K562 (cell line): ENCODE results near the gene CACNG7. TPM values are rescaled to one million over a fixed set of nuclear protein-coding genes. Genes with fewer than 3 reads are reported as not detected.

ENCODE experiments used
- ATAC-seq: fragments of 200-7000 bp; cut with Tn5 transposase; 3 replicates; pipeline ENCODE4 v1.9.1; 2020; ENCODE audit warnings: moderate library complexity
- BruUV-seq: library from RNA; stranded (reverse); fragments of 400-500 nt; replicated peaks from 2 replicates; lab custom pipeline; 2021; lab: Mats Ljungman, UMichigan
- CTCF ChIA-PET: fragments of 300-600 bp; formaldehyde crosslinking; extraction: SDS; loops from one replicate; lab custom pipeline; 2021; ENCODE audit warnings: low intra/inter-chr PET ratio; lab: Yijun Ruan, JAX
- POLR2A ChIA-PET: fragments of 300-600, 350-650 bp; sonication (Branson Sonifier 250); formaldehyde crosslinking; extraction: SDS; loops from one replicate; lab custom pipeline; 2021; ENCODE audit warnings: antibody characterized with exemption, inconsistent platforms; lab: Yijun Ruan, JAX
- DNase-seq, 4 experiments: peaks; one replicate each; pipeline versions ENCODE4 v3.0.0 to v3.0.0-alpha.2; 2011 to 2018; ENCODE audit warnings: low spot score in 3 of 4, mixed read lengths in 3 of 4; ENCODE audit errors: extremely low read depth in 1 of 4
- FAIRE-seq: peaks from 2 replicates; lab custom pipeline; 2011; peaks lifted over from hg19 to GRCh38; lab: Jason Lieb, UNC
- H2AFZ ChIP-seq: 2 replicates; pipeline ENCODE4 v1.6.0; 2011; ENCODE audit warnings: low read depth, low read length, control low read depth, inconsistent platforms
- H3K27ac ChIP-seq: fragments of 200-600 bp; 3 replicates; pipeline ENCODE4 v1.8.0; 2011; ENCODE audit warnings: low read depth, mild to moderate bottlenecking, control low read depth, inconsistent platforms, low read length, moderate library complexity, mixed read lengths; ENCODE audit errors: extremely low read depth
- H3K27me3 ChIP-seq, 2 experiments: fragments of 300-600 bp in 1 of 2; 2 replicates in 1 of 2; 3 replicates in 1 of 2; pipeline versions ENCODE4 v1.6.0 to v1.8.0; 2011; ENCODE audit warnings: inconsistent platforms in 2 of 2, low read length in 2 of 2, mild to moderate bottlenecking in 1 of 2, mixed read lengths in 1 of 2, moderate library complexity in 1 of 2; ENCODE audit not compliant: control insufficient read depth in 2 of 2, insufficient read depth in 2 of 2
- H3K36me3 ChIP-seq: fragments of 300-600 bp; 3 replicates; pipeline ENCODE4 v1.8.0; 2011; ENCODE audit warnings: mild to moderate bottlenecking, low read length, inconsistent platforms; ENCODE audit not compliant: control insufficient read depth, insufficient read depth
- H3K4me1 ChIP-seq, 2 experiments: fragments of 200-600 bp in 1 of 2; replicated peaks in 1 of 2; 2 replicates in 1 of 2; 3 replicates in 1 of 2; pipeline versions ENCODE4 v1.5.1 to v1.8.0; 2011; ENCODE audit warnings: inconsistent platforms in 2 of 2, low read length in 2 of 2, mild to moderate bottlenecking in 1 of 2, mixed read lengths in 1 of 2, moderate library complexity in 1 of 2; ENCODE audit not compliant: control insufficient read depth in 2 of 2, insufficient read depth in 2 of 2
- H3K4me2 ChIP-seq: 2 replicates; pipeline ENCODE4 v1.6.1; 2011; ENCODE audit warnings: low read length, control low read depth, inconsistent platforms, mixed read lengths; ENCODE audit not compliant: insufficient read depth
- H3K4me3 ChIP-seq: fragments of 200-600 bp; sonication (generic), shearing (Covaris generic); 2 replicates; pipeline ENCODE4 v1.5.1; 2016; ENCODE audit warnings: control low read depth, inconsistent platforms
- H3K79me2 ChIP-seq: fragments of 200-600 bp; 3 replicates; pipeline ENCODE4 v1.8.0; 2011; ENCODE audit warnings: low read length, inconsistent platforms; ENCODE audit not compliant: control insufficient read depth, insufficient read depth
- H3K9ac ChIP-seq, 2 experiments: 2 replicates each; pipeline versions ENCODE4 v1.6.0 to v1.6.1; 2011; ENCODE audit warnings: low read depth in 2 of 2, low read length in 2 of 2, control low read depth in 1 of 2, inconsistent platforms in 1 of 2, mild to moderate bottlenecking in 1 of 2, mixed read lengths in 1 of 2; ENCODE audit not compliant: insufficient read depth in 1 of 2
- H3K9me1 ChIP-seq: one replicate; pipeline ENCODE4 v1.6.0; 2011; ENCODE audit warnings: inconsistent platforms, mild to moderate bottlenecking, low read length, moderate library complexity; ENCODE audit not compliant: control insufficient read depth, insufficient read depth
- H3K9me3 ChIP-seq: replicated peaks from 2 replicates; pipeline ENCODE4 v1.5.1; 2011; ENCODE audit warnings: low read depth, low read length, inconsistent platforms; ENCODE audit not compliant: control insufficient read depth, insufficient read depth
- H4K20me1 ChIP-seq: replicated peaks from 2 replicates; pipeline ENCODE4 v1.6.1; 2011; ENCODE audit warnings: low read length, inconsistent platforms, mixed read lengths; ENCODE audit not compliant: control insufficient read depth, insufficient read depth
- CHD4 ChIP-seq: fragments of 200-600 bp; sonication (generic); IDR thresholded peaks from 3 replicates; pipeline ENCODE4 v1.6.1; 2012; ENCODE audit warnings: low read depth, mild to moderate bottlenecking, mixed read lengths, low read length, inconsistent platforms; ENCODE audit not compliant: insufficient read depth, insufficient replicate concordance, poor library complexity, severe bottlenecking
- EGR1 ChIP-seq: fragments of 450-650 bp; conservative IDR thresholded peaks from 2 replicates; pipeline ENCODE4 v1.6.1; 2017; ENCODE audit warnings: mild to moderate bottlenecking
- ETV5 ChIP-seq: sonication (generic); formaldehyde crosslinking; IDR thresholded peaks from 2 replicates; pipeline ENCODE4 v1.4.0; 2020; ENCODE audit warnings: low read depth, mild to moderate bottlenecking, missing genetic modification reagents
- HBP1 ChIP-seq: fragments of 450-650 bp; formaldehyde crosslinking; IDR thresholded peaks from 2 replicates; pipeline ENCODE4 v1.4.0; 2022; ENCODE audit warnings: missing genetic modification characterization
- KLF6 ChIP-seq: fragments of 250-450 bp; sonication (Bioruptor Pico); IDR thresholded peaks from 2 replicates; pipeline ENCODE4 v1.4.0; 2020; ENCODE audit warnings: mild to moderate bottlenecking, moderate library complexity, borderline replicate concordance
- POLR2AphosphoS5 ChIP-seq: IDR thresholded peaks from 2 replicates; pipeline ENCODE4 v1.6.1; 2011; ENCODE audit warnings: mild to moderate bottlenecking, low read depth, low read length, moderate library complexity; ENCODE audit not compliant: control insufficient read depth, insufficient read depth
- RFX1 ChIP-seq: fragments of 450-650 bp; IDR thresholded peaks from 2 replicates; pipeline ENCODE4 v1.6.1; 2016; ENCODE audit warnings: mild to moderate bottlenecking, moderate library complexity
- ZNF511 ChIP-seq: sonication (generic); formaldehyde crosslinking; IDR thresholded peaks from 2 replicates; pipeline ENCODE4 v1.8.0; 2022; ENCODE audit warnings: mild to moderate bottlenecking, missing genetic modification reagents
- WGBS: fragments of 100-300 bp; shearing (Covaris generic); methylation state at CpG from one replicate; pipeline ENCODE4 v1.1.6; 2016; ENCODE audit warnings: low coverage, mixed read lengths; ENCODE audit not compliant: insufficient coverage; ENCODE audit errors: missing lambda C conversion rate; 5-methylcytosine and 5-hydroxymethylcytosine counted together
- in situ Hi-C: fragments of 300-500 bp; cut with MboI; formaldehyde crosslinking; loops from 4 replicates; pipeline ENCODE4 v1.15.0; 2018; ENCODE audit warnings: inconsistent platforms, mixed read lengths
- intact Hi-C: fragments of 100-400 bp; cut with micrococcal nuclease; formaldehyde crosslinking; loops from 2 replicates; pipeline ENCODE4 v1.14.2; 2022
- polyA plus RNA-seq, 8 experiments: library from polyadenylated mRNA; depleted of rRNA in 4 of 8; stranded (reverse) in 5 of 8; unstranded in 3 of 8; fragments of >200 nt; fragmentation: Nextera tagmentation in 2 of 8; fragmentation: Illumina TruSeq in 1 of 8; extraction: Ambion mirVana in 2 of 8; extraction: Trizol in 1 of 8; gene quantifications; 2 replicates each; pipeline versions ENCODE4 v1.2.1 to v1.2.3, GENCODE V29; 2011 to 2014; ENCODE audit warnings: inconsistent platforms in 1 of 8, missing spikeins in 1 of 8
- total RNA-seq, 7 experiments: library from RNA; depleted of rRNA in 6 of 7; stranded (reverse); fragments of >200 nt in 6 of 7; fragmentation: Illumina TruSeq in 2 of 7; extraction: Trizol in 2 of 7; gene quantifications; 2 replicates each; pipeline versions ENCODE4 v1.2.1 to v1.2.3, GENCODE V29; 2011 to 2021; ENCODE audit warnings: low replicate concordance in 1 of 7

The CACNG7 gene
- total and polyA plus RNA-seq, 9 of the 15 experiments (the other 6 are each of a cell fraction or from before 2014, with no cell fraction given): not detected

- Histone ChIP-seq H3K79me2 (no peaks in the 10 kb centered on the region), H3K4me1 (peaks cover 0 to 7% of the 10 kb centered on the region in 2 experiments; a peak in 2 of 5 replicates), H3K9ac (no peak overlapping the region), H3K27ac (no peak overlapping the region), H4K20me1 (no peaks in the 10 kb centered on the region; the same call in 1 of the 2 replicates), H3K36me3 (no peaks in the 10 kb centered on the region), H2AFZ (no peak overlapping the region), H3K4me2 (no peak overlapping the region), H3K4me3 (no peak overlapping the region), H3K27me3 (peaks cover 9 to 33% of the 10 kb centered on the region in 2 experiments), H3K9me3 (no peaks in the 10 kb centered on the region), H3K9me1 (no peaks in the 10 kb centered on the region)
- in situ Hi-C loops: no loop called here
- ATAC-seq (no peak), FAIRE-seq (no peak), DNase-seq (no peak)
- intact Hi-C loops: no loop called here
- no TSS peak for BruUV-seq
- ChIA-PET POLR2A (no interaction called here), CTCF (no interaction called here)
- WGBS: 9% methylated on average over 5 of the region's 6 CpGs
- TF ChIP-seq ZNF511 (CRISPR knock-in tag): no peak
- TF ChIP-seq EGR1: no peak
Measured at GRCh38 chr19:53985863-53986262, 76.8 kb downstream of the CACNG7 start.

- no peak for TF ChIP-seq CHD4
- TF ChIP-seq KLF6: no peak
- no peak for TF ChIP-seq HBP1 (CRISPR knock-in tag)
- no peak for TF ChIP-seq POLR2AphosphoS5
- TF ChIP-seq ETV5 (CRISPR knock-in tag): no peak
- no peak for TF ChIP-seq RFX1
- ATAC-seq (no peak), DNase-seq (no peak), FAIRE-seq (no peak)
- H3K27me3 ChIP-seq: peaks cover 13 to 50% of the 10 kb centered on the region in 2 experiments
- in situ Hi-C loops: no loop called here
- no peaks in the 10 kb centered on the region for H3K9me3 ChIP-seq
- intact Hi-C loops: no loop called here
- H3K79me2 ChIP-seq: no peaks in the 10 kb centered on the region
- no peak overlapping the region for H3K4me2 ChIP-seq
- H2AFZ ChIP-seq: no peak overlapping the region
- BruUV-seq: no TSS peak
- H3K27ac ChIP-seq: no peak overlapping the region
- no peak overlapping the region for H3K4me3 ChIP-seq
- H3K9me1 ChIP-seq: no peaks in the 10 kb centered on the region
- CTCF ChIA-PET: no interaction called here
- peaks cover 0 to 8% of the 10 kb centered on the region in 2 experiments; a peak in 2 of 5 replicates for H3K4me1 ChIP-seq
- POLR2A ChIA-PET: interaction anchor here (0.6 kb wide), 1 partner anchor 11 kb away, joined by 4 read pairs; no protein-coding TSS in a partner anchor
- no peak overlapping the region for H3K9ac ChIP-seq
- H3K36me3 ChIP-seq: no peaks in the 10 kb centered on the region
- WGBS: 3% methylated on average over 6 of the region's 6 CpGs
- no peaks in the 10 kb centered on the region; the same call in 1 of the 2 replicates for H4K20me1 ChIP-seq
Measured at GRCh38 chr19:53988981-53989380, 79.9 kb downstream of the CACNG7 start.
